ENCODE data around the gene CCL5. TPM values are rescaled to one million over a fixed set of nuclear protein-coding genes. Genes with fewer than 3 reads are reported as not detected.

CCL5 gene
- polyA plus RNA-seq, 1 donor = 8.3 TPM

DNA sequence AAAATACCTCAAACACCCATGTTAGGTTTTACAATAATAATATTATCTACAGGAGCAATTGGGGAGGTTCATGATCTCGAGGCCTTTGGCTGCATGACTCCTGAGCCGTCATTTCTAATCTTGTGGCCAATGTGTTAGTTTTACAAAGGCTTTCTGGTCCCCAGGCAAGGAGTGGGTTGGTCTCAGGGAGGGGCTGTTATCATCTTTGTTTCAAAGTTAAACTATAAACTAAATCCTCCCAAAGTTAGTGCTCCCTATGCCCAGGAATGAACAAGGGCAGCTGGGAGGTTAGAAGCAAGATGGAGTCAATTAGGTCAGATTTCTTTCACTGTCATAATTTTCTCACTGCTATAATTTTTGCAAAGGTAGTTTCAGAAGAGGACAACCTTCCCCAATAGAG is 9.1 kb upstream of the CCL5 start:
- Histone ChIP-seq H3K9me3 (ENCODE audit: control insufficient read depth, low read depth, low read length) (no peaks in the 10 kb centered on the region), H3K36me3 (ENCODE audit: control insufficient read depth, insufficient read depth, low read length) (no peaks in the 10 kb centered on the region), H3K4me1 (ENCODE audit: control insufficient read depth, insufficient read depth, low read length) (peaks cover 3% of the 10 kb centered on the region), H3K4me3 (ENCODE audit: low read length) (no peak overlapping the region), H3K27me3 (ENCODE audit: control insufficient read depth, insufficient read depth, low read length) (no peaks in the 10 kb centered on the region), H3K27ac (ENCODE audit: low read length) (no peak overlapping the region)
- no CpG with 5 or more reads among the region's 2 CpGs for WGBS (ENCODE audit: insufficient coverage, low lambda C conversion rate)
- DNase-seq = no peak

DNA sequence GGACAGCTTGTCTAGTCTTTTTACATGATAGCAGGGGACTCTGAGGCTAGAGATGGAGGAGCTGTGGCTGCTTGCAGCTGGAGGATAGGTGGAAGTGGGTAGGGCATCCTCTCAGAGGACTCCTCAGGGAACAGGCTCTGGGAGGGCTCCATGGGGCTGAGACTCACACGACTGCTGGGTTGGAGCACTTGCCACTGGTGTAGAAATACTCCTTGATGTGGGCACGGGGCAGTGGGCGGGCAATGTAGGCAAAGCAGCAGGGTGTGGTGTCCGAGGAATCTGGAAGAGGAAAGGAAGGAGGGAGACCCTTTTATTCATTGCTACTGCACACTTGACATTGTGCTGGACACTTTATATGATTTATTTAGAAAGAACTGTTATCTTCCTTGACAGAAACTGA is 1.8 kb downstream of the CCL5 start:
- no peaks in the 10 kb centered on the region for H3K27me3 ChIP-seq (ENCODE audit: control insufficient read depth, insufficient read depth, low read length)
- no peak overlapping the region for H3K27ac ChIP-seq (ENCODE audit: low read length)
- H3K9me3 ChIP-seq (ENCODE audit: control insufficient read depth, low read depth, low read length) = no peaks in the 10 kb centered on the region
- H3K4me3 ChIP-seq (ENCODE audit: low read length) = no peak overlapping the region
- no peak for DNase-seq
- no peaks in the 10 kb centered on the region for H3K36me3 ChIP-seq (ENCODE audit: control insufficient read depth, insufficient read depth, low read length)
- 67% methylated on average over 1 of the region's 4 CpGs for WGBS (ENCODE audit: insufficient coverage, low lambda C conversion rate)
- H3K4me1 ChIP-seq (ENCODE audit: control insufficient read depth, insufficient read depth, low read length) = no peaks in the 10 kb centered on the region

DNA sequence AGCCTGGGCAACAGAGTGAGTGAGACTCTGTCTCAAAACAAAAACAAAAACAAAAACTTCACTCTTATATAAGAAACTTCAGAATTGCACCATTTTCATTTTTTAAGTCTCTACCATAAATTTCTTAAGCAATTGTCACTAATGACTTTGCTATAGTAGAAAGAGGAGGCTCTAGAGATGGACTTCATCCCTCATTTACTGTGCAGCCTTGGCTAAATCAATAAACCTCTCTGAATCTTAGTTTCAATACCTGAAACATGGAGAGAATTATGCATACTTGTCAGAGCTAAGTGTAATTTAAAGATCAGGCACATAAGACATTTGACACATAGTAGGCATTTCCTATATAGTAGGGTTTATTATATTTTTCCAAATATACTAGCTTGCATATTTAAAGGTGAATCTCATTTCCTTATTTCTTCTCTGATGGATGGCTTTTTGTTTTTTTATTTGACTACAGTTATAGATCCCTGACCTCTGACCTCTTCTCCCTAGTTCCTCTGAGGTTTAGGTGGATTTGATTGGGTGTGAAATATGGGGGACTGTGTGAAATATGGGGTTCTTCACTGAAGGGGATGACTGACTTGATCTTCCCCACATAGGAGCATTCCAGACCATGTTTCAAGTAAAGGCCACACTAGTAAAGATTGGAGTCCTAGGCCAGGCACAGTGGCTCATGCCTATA is 2.7 kb downstream of the CCL5 start:
- Histone ChIP-seq H3K4me3 (ENCODE audit: low read length) (no peak overlapping the region), H3K27me3 (ENCODE audit: control insufficient read depth, insufficient read depth, low read length) (no peaks in the 10 kb centered on the region), H3K36me3 (ENCODE audit: control insufficient read depth, insufficient read depth, low read length) (no peaks in the 10 kb centered on the region)

DNA sequence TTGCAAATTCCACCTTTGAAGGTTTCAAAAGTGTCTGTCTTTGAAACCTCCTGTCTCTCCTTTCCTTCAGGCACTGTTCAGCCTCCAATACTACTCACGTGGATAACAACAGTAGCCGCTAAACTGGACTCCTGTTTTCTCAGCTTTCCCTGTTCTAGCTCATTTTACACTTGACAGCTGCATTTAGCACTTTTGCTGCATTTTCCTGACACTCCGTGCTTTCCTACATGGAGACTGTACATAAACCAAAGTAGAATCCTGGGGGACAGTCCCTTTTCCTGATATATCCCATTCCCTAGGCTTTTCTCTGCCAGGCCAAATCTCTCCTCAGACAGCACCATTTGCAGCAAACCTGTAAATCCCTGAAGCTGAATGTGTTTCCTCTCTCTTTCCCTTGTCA is 3.6 kb downstream of the CCL5 start:
- no peak overlapping the region for H3K27ac ChIP-seq (ENCODE audit: low read length)
- H3K4me1 ChIP-seq (ENCODE audit: control insufficient read depth, insufficient read depth, low read length) = no peaks in the 10 kb centered on the region
- no peaks in the 10 kb centered on the region for H3K27me3 ChIP-seq (ENCODE audit: control insufficient read depth, insufficient read depth, low read length)
- no peaks in the 10 kb centered on the region for H3K36me3 ChIP-seq (ENCODE audit: control insufficient read depth, insufficient read depth, low read length)
- no peak overlapping the region for H3K4me3 ChIP-seq (ENCODE audit: low read length)
- no peaks in the 10 kb centered on the region for H3K9me3 ChIP-seq (ENCODE audit: control insufficient read depth, low read depth, low read length)
- DNase-seq = no peak
- WGBS (ENCODE audit: insufficient coverage, low lambda C conversion rate) = 80% methylated on average over 1 of the region's 3 CpGs

More for the DNA sequence above, 2.7 kb downstream of the CCL5 start:
- Histone ChIP-seq H3K27ac (ENCODE audit: low read length) (no peak overlapping the region), H3K4me1 (ENCODE audit: control insufficient read depth, insufficient read depth, low read length) (no peaks in the 10 kb centered on the region), H3K9me3 (ENCODE audit: control insufficient read depth, low read depth, low read length) (no peaks in the 10 kb centered on the region)
- no peak for DNase-seq

- no peaks in the 10 kb centered on the region for H3K4me1 ChIP-seq (ENCODE audit: control insufficient read depth, insufficient read depth, low read length)
- no peak overlapping the region for H3K4me3 ChIP-seq (ENCODE audit: low read length)
- no peaks in the 10 kb centered on the region for H3K36me3 ChIP-seq (ENCODE audit: control insufficient read depth, insufficient read depth, low read length)
- WGBS (ENCODE audit: insufficient coverage, low lambda C conversion rate) = 93% methylated on average over 2 of the region's 3 CpGs
- no peak for DNase-seq
- no peaks in the 10 kb centered on the region for H3K9me3 ChIP-seq (ENCODE audit: control insufficient read depth, low read depth, low read length)
- H3K27me3 ChIP-seq (ENCODE audit: control insufficient read depth, insufficient read depth, low read length) = no peaks in the 10 kb centered on the region
- H3K27ac ChIP-seq (ENCODE audit: low read length) = no peak overlapping the region
These were observed 4.4 kb downstream of the CCL5 start for GRCh38 chr17:35875800-35876139.

DNA sequence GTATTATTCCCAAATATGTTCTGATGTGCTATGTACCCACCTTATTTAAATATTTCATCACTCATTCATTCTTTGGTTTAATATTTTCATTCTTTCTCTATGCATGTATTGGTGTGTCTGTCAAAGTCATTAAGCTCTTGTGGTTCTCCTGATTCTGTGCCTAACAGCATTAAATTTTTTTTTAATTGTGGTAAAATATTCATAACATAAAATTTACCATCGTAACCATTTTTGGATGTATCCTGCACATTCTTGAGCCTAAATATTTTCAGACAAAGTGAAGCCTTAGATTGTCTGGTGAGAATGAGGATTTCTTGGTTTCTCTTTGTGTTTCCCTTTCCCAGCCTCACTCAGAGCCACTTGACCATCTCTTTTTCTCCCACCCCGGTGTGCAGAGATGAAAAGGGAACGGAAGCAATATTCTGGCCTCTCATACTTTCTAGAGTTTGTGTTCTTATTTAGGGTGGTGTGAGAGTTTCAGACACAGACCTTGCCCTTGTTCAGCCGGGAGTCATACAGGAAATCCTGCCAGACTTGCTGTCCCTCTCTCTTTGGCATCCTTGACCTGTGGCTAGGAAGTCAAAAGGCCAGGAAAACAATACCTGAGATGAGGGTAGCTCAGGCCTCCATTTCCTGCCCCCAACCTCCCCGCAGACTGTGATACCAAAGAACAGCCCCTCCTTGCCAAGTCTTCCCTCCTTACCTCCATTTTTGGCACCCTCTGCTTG is 4.9 kb downstream of the CCL5 start:
- Histone ChIP-seq H3K36me3 (ENCODE audit: control insufficient read depth, insufficient read depth, low read length) (no peaks in the 10 kb centered on the region), H3K27me3 (ENCODE audit: control insufficient read depth, insufficient read depth, low read length) (no peaks in the 10 kb centered on the region), H3K9me3 (ENCODE audit: control insufficient read depth, low read depth, low read length) (no peaks in the 10 kb centered on the region), H3K4me3 (ENCODE audit: low read length) (no peak overlapping the region), H3K4me1 (ENCODE audit: control insufficient read depth, insufficient read depth, low read length) (no peaks in the 10 kb centered on the region), H3K27ac (ENCODE audit: low read length) (no peak overlapping the region)
- DNase-seq = no peak
- WGBS (ENCODE audit: insufficient coverage, low lambda C conversion rate) = 75% methylated on average over 2 of the region's 5 CpGs

DNA sequence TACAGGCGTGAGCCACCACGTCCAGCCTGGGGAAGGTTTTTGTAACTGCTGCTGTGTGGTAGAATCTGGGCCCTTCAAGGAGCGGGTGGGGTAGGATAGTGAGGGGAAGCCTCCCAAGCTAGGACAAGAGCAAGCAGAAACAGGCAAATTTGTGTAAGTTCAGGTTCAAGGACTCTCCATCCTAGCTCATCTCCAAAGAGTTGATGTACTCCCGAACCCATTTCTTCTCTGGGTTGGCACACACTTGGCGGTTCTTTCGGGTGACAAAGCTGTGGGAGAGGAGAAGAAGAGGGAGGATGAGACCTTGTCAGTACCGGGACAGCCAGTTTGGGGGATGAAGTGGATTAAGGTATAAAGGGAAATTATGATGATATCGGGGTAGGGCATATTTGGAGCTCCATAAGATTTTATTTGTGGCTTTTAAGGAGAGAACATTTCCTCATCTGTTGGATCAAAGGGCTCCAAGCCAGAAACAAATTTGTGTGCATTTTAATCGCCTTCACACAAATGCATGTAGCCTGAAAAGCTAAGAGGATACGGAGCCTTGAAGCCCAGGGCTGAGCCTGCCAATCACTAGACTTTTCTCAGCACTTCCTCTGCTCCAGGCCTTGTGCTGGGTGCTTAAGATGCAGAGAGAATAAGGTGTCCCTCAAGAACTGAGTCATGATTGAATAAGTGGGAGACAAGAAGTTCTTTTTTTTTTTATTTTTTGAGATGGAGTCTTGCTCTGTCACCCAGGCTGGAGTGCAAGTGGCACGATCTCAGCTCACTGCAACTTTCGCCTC is 7.8 kb downstream of the CCL5 start:
- WGBS (ENCODE audit: insufficient coverage, low lambda C conversion rate) = 83% methylated on average over 1 of the region's 12 CpGs
- Histone ChIP-seq H3K9me3 (ENCODE audit: control insufficient read depth, low read depth, low read length) (no peaks in the 10 kb centered on the region), H3K4me3 (ENCODE audit: low read length) (no peak overlapping the region), H3K27me3 (ENCODE audit: control insufficient read depth, insufficient read depth, low read length) (no peaks in the 10 kb centered on the region), H3K27ac (ENCODE audit: low read length) (no peak overlapping the region), H3K4me1 (ENCODE audit: control insufficient read depth, insufficient read depth, low read length) (no peaks in the 10 kb centered on the region), H3K36me3 (ENCODE audit: control insufficient read depth, insufficient read depth, low read length) (no peaks in the 10 kb centered on the region)
- DNase-seq = no peak

DNA sequence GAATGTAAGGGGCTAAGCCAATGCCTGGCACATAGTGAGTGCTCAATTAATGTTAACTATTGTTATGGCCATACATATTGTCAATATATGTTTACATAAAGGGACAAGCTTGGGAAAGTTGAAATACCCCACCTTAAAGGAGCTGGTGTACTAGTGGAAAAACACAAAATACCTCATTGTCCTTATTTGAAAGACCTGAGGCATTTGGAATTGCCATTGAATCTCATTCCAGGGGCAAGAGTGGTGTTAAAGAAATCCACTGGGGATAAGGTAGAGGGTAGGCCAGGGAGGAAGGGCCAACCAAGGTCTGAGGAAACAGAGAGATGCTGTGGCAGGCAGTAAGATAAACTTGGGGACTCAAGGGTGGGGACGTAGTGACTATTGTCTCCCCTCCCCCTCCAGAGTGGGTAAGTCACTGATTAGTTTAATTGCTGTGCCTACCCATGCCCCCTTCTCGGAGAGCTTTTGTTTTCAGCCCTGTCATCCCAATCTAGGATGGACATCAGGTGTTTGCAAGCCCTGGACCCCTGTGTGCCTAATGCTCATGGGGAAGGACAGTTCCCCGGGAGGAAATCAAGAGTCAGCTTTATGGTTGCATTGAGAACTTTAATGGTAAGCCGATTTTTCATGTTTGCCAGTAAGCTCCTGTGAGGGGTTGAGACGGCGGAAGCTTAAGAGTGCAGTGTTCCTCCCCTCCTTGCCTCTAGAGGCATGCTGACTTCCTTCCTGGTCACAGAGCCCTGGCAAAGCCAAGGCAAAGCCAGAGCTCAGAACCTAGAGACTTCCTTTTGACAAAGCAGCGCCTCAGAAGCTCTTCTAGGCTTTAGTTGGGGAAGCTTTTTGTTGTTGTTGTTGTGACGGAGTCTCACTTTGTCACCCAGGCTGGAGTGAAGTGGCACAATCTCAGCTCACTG is 9.0 kb downstream of the CCL5 start:
- Histone ChIP-seq H3K9me3 (ENCODE audit: control insufficient read depth, low read depth, low read length) (no peaks in the 10 kb centered on the region), H3K27ac (ENCODE audit: low read length) (no peak overlapping the region), H3K36me3 (ENCODE audit: control insufficient read depth, insufficient read depth, low read length) (no peaks in the 10 kb centered on the region), H3K27me3 (ENCODE audit: control insufficient read depth, insufficient read depth, low read length) (no peaks in the 10 kb centered on the region), H3K4me1 (ENCODE audit: control insufficient read depth, insufficient read depth, low read length) (peaks cover 3% of the 10 kb centered on the region), H3K4me3 (ENCODE audit: low read length) (no peak overlapping the region)
- no CpG with 5 or more reads among the region's 8 CpGs for WGBS (ENCODE audit: insufficient coverage, low lambda C conversion rate)
- no peak for DNase-seq

GRCh38 chr17:35868737-35869136 is 11.4 kb downstream of the CCL5 start, which contains the start of gene HEATR9:
Gene HEATR9 (minus strand): TSS chr17:35868891. CDS start chr17:35868742, 149 bp downstream.
- WGBS (ENCODE audit: insufficient coverage, low lambda C conversion rate) = no CpG with 5 or more reads among the region's 3 CpGs

GRCh38 chr17:35867574-35867973 is 12.6 kb downstream of the CCL5 start:
- no peak for DNase-seq
- Histone ChIP-seq H3K9me3 (ENCODE audit: control insufficient read depth, low read depth, low read length) (peaks cover 2% of the 10 kb centered on the region), H3K4me1 (ENCODE audit: control insufficient read depth, insufficient read depth, low read length) (peaks cover 6% of the 10 kb centered on the region), H3K27me3 (ENCODE audit: control insufficient read depth, insufficient read depth, low read length) (no peaks in the 10 kb centered on the region), H3K36me3 (ENCODE audit: control insufficient read depth, insufficient read depth, low read length) (no peaks in the 10 kb centered on the region), H3K27ac (ENCODE audit: low read length) (no peak overlapping the region), H3K4me3 (ENCODE audit: low read length) (no peak overlapping the region)
- WGBS (ENCODE audit: insufficient coverage, low lambda C conversion rate) = no CpG with 5 or more reads among the region's 3 CpGs

More at GRCh38 chr17:35868737-35869136, 11.4 kb downstream of the CCL5 start, which contains the start of gene HEATR9:
- no peaks in the 10 kb centered on the region for H3K27me3 ChIP-seq (ENCODE audit: control insufficient read depth, insufficient read depth, low read length)
- H3K4me1 ChIP-seq (ENCODE audit: control insufficient read depth, insufficient read depth, low read length) = peaks cover 6% of the 10 kb centered on the region
- no peak within 1 kb of the TSS for H3K27ac ChIP-seq (ENCODE audit: low read length)
- H3K4me3 ChIP-seq (ENCODE audit: low read length) = no peak within 1 kb of the TSS
- no peaks in the 10 kb centered on the region for H3K36me3 ChIP-seq (ENCODE audit: control insufficient read depth, insufficient read depth, low read length)
- H3K9me3 ChIP-seq (ENCODE audit: control insufficient read depth, low read depth, low read length) = peaks cover 2% of the 10 kb centered on the region
- no peak for DNase-seq

All from large intestine (tissue), 3 donors.